Measurements from ENCODE around the gene ME1.
"Not testable (repeated sequence)": the region's sequence is repeated elsewhere in the genome, so short reads cannot be mapped to it uniquely, and the experiment has no call there.

Gene ME1

DNA sequence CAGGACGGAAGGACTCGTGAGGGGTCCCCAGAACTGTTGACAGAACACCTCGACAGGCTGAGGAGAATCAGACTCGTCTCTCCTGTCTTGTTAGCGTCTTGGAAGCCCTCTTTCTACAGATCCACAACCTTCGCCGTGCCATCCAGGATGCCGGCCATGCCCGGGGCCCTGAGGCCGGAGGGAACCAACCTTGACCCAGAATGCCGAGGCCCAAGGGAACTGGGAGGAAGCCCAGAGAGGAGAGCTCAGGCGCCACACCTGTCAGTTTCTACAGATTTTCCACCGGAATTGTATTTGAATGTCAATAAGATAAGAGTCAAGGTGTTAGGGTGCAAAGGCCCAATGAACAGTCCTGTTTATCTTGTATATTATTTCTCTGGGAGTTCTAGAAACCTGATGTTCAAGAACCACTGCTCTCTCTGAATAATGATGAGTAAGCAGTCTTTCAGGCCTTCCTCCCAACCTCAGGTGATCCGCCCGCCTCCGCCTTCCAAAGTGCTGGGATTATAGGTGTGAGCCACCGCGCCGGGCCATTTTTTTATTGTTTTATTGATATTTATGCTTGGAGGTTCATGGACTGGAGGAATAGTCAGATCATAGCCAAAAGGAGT is 799 bp upstream of the ME1 start:
- no peak for DNase-seq (ENCODE audit: low read depth in 2 of 2)

DNA sequence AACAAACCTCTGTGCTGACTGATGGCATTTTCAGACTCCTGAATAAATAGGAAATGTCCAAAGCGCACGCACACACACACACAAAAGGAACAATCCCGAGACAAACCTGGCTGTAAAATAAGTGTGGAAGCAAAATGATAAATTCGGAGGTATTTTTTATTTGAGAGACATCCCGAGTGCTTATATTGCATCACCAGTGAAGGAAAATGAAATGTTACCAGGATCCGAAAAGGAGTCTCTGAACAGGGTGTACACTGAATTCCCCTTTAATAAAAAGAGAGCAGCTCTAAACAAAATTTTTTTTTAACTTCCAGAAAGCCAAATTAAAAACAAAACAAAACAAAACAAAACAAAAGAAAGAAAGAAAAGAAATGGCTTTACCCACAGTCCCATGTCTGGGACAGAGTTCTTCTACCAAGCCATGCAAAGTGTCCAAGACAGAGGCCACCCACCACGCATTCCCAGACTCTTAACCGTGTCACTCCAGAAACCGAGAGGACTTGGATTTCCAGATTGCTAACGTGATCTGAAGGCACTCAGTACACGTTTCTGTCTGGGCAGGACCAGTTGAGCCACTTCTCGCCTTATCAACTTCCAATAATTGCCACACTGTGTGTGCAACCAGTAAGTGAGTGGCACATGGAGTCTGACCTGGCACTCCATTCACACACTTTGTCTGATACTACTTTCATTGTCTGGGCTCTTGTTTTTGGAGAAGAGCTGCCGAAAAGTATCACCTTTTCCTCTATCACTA is 817 bp downstream of the ME1 start:
- no peak for DNase-seq (ENCODE audit: low read depth in 2 of 2)

DNA sequence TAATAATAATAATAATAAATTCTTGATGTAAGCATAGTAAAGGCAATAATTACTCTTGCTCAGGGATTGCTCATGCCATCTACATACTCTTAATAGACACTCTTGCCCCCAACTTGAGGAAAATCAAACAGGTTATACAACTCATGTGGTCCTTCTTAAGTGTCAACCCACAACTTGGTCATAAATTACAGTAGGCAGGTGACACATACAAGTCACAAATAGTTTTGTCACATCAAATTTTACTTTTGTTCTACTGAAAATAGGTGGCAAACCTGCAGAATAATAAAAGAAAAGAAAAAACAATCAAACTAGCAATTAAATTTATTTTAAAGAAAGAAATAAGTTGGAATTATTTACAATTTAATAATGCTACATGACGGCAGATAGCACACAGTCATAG is 1.6 kb downstream of the ME1 start:
- no peak for DNase-seq (ENCODE audit: low read depth in 2 of 2)

DNA sequence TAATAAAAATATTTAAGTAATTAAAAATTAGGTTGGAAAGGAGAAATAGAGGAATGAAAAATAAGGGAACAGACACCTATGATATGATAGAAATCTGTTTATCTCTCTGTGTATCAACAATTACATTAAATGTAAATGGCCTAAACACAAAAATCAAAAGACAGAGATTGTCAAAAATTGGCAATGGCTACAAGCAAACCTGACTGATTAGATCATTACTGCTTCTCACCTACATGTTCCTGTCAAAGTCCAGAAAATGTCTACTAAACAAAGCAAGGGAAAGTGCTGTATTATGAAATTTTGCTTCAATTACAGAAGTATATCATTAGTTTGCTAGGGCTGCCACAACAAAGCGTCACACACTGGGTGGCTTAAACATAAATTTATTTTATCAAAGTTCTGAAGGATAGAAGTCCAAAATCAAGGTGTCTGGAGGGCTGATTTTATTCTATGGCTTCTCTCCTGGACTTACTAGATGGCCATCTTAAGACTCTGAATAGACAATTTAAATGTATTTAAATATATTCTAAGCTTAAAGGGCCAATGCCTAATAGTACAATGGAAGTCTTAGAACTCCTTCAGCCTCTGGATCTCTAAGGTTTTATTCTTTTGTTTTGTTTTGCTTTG is 6.3 kb downstream of the ME1 start:
- no peak for DNase-seq (ENCODE audit: low read depth in 2 of 2)

DNA sequence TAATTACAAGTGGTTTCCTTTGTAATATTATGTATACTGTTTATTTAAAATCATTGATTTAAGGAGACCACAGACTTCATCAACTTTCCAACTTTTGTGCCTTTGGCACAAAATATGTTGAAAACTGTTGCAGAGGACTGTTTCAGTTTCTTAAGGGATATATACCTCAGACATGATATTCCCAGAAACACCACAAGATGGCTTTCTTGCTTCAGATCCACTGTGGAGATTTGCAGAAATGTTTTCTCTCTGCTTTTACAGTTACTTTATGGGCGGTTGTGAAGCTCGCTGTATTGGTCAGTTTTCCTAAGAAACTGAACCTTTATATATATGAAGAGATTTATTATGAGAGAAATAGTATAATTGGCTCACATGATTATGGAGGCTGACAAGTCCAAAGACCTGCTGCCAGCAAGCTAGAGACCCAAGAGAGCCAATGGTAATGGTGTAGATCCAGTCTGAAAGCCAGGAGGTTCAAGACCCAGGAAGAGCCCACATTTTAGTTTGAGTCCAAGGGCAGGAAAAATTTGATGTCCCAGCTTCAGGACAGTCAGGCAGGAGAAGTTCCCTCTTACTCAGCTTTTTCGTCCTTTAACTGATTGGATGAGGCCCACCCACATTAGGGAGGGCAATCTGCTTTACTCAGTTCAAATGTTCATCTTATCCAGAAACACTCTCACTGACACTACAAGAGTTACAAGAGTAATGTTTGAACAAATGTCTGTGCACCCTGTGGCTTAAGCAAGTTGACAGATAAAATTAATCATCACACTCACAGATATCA is 12.8 kb downstream of the ME1 start:
- no peak for DNase-seq (ENCODE audit: low read depth in 2 of 2)

DNA sequence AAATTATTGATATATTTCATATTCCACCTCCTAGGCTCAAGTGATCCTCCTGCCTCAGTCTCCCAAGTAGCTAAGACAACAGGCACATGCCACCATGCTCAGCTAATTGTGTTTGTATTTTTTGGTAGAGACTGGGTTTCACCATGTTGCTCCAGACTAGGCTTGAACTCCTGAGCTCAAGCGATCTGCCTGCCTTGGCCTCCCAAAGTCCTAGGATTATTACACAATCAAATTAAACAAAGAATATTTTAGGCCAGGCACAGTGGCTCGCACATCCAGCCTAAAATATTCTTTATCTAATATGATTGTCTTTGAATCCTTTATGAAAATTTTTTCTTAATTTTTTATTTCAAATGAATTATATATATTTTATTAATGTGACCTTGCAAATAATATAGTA is 17.8 kb downstream of the ME1 start:
- no peak for DNase-seq (ENCODE audit: low read depth in 2 of 2)

DNA sequence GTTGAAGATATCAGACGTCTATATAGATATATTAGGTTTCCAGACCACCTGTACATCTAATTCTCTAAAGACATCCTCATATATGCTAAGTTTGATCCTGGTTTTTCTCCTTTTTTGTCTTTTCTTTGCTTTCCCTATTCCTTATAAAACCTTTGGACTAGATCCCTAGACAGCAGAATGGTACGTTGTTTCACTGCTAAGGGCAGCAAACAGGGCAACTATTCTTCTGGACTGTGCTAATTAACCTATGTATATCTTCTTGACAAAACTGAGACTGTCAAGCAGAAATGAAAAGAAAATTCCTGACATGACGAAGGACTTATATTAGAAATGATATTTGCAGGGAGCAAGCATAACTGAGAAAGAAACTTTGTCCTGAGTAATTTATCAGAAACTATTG is 19.1 kb downstream of the ME1 start:
- DNase-seq (ENCODE audit: low read depth in 2 of 2): no peak

DNA sequence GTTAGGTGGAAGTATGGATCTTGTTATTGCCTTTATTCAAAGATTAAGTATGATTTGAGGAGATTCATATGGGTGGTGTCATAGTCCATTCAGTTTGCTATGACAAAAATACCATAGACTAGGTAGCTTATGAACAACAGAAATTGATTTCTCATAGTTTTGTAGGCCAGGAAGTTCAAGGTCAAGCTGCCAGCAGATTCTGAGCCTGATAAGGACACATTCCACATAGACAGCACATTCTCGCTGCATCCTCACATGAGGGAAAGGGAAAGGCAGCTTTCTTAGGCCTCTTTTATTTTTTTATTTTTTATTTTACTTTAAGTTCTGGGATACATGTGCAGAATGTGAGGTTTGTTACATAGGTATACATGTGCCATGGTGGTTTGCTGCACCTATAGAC is 27.7 kb downstream of the ME1 start:
- no peak for DNase-seq (ENCODE audit: low read depth in 2 of 2)

DNA sequence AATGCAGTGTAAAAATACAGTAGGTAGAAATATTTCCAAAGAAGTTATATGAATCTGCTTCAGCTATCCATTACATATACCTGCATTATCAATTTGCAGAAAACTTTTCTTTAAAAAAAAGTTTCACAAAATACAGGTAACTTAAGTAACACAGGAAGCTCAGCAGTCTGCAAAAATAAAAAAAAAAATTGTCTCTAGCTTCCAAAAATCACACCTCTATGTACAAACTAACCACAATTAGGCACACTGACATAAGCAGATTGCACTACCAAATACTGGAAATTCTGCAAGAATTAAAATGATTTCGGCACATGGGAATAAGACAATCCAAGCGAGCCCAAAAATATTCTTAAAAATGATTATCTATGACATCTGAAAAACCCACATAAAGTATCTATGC is 41.2 kb downstream of the ME1 start:
- DNase-seq (ENCODE audit: low read depth in 2 of 2): no peak

DNA sequence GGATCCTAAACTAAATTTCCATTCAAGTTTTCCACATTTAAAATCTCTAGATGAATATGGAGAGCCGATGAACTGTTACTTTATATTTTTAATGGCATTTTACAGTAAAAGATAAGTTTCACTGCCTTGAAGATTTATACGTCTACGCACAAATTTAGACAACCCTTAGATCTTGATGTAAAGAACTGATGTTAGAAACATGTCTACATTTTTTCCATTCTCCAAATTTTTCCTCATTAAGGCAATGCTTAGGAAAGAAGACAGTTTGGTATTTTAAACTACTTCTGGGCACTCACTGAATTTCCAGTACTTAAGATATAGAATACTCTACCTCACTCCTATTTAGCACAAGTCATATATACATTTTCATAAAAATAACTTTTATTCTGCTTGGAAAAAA is 45.4 kb downstream of the ME1 start:
- DNase-seq (ENCODE audit: low read depth in 2 of 2): no peak

DNA sequence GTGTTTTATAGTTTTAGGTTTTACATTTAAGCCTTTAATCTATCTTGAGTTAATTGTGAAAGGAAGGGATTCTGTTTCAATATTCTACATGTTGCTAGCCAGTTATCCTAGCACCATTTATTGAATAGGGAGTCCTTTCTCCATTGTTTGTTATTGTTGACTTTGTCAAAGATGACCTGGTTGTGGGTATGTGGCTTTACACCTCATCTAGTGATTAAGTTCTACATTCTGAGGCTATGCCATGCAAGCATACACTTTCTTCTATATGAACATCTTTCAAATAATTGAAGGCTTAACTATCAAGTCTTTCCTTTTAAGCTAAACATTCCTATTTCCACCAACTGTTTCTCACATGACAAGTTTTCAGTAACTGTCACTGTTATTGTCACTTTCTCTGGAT is 46.1 kb downstream of the ME1 start:
- DNase-seq (ENCODE audit: low read depth in 2 of 2): no peak

DNA sequence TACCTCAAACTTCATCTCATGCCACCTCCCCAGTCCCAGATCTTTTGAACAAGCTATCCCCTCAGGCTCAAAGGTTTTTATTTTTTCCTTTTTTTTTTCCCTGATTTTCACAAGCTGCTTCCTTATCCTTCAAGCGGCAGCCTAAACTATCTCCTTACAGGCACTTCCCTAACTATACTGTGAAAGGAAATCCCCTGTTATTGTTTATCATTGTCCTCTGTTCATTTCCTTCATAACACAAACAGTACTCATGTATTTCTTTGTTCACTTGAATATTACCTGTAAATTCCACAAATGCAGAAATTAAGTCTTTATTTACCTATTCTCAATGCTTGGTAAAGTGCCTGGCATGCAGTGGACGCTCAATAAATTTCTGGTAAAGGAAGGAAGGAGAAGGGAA is 48.9 kb downstream of the ME1 start:
- DNase-seq (ENCODE audit: low read depth in 2 of 2): no peak

DNA sequence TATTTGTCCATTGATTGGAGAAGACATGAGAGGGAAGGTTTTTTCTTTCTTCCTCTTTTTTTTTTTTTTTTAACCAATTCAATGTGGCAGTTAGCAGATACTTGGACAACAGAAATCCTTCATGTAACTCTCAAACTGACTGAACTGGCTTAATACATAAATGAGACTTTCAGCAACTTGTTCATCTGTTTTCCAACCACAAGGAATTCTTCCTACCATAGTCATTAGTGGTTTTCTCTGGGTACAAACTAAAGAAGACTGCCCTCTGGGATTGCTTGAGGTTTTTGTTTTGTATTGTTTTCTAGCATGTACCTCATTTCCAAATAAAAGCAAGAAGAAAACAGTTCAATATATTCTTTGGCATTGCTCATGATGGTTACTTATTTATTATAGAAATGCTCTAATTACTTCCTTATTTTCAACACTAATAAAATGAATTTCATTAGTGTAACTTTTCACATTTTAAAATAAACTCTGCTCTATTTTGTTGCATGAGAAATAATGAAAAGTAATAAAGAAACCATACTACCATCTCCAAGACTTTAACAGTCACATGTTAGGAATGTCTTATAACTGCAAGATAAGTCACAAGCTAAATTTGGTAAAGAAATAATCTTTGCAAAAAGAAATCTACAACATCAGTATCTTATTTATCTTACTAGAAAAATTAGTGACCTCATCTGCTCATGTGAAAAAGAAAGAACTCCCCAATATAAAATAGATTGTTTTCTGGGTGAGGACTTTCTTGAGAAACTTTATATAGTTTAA is 52.0 kb downstream of the ME1 start:
- DNase-seq (ENCODE audit: low read depth in 2 of 2): no peak

DNA sequence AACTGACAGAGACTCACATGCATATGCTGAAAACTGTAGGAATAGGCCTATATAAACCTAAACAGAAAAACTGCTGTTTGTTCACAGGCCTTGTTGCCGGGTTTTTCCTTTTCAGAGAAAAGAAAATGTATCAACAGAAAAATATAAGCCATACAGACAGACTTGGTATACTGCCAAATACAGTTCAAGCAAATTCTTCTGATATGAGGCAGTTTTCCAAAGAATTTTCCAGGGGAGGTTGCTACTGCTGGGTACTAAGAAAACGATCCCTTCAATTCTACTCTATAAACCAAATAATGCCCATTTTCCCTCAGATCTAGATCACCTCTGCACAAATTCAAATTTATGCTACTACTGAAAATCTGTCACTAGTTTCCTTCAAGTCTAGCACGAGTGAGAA is 59.4 kb downstream of the ME1 start:
- DNase-seq (ENCODE audit: low read depth in 2 of 2): no peak

DNA sequence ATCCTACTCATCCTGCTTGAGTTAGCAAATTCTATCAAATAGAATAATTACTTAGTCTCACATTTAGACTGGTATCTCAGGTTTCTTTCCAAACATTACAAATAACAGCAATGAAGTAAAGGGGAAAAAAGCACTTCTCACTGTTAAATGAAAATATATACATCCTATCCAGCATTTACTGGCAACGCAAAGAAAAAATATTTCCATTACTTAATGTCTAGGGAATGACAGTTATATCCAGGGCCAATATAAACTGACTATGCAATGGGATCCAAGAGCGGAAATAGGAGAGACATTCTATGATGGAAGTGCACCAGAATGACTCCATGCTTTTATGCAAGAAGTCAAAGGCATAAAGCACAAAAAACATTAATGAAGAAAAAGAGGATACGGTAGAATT is 60.3 kb downstream of the ME1 start:
- no peak for DNase-seq (ENCODE audit: low read depth in 2 of 2)

DNA sequence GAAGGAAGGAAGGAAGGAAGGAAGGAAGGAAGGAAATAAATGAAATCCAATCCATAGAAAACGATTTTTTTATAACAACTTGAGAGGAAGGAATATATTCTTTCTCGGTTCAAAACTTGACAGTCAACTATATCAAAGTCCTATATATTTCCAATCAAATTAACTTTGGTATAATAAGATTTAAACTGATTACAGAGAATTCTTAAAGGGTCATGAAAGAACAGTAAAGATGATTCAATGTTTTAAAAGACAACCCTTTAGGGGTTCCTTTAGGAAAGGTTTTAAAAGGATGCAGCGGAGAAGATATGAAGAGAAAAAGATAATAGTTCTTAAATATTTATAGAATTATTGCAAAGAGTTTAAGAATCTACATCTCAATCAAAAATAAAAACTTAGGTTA is 61.2 kb downstream of the ME1 start:
- DNase-seq (ENCODE audit: low read depth in 2 of 2): no peak

DNA sequence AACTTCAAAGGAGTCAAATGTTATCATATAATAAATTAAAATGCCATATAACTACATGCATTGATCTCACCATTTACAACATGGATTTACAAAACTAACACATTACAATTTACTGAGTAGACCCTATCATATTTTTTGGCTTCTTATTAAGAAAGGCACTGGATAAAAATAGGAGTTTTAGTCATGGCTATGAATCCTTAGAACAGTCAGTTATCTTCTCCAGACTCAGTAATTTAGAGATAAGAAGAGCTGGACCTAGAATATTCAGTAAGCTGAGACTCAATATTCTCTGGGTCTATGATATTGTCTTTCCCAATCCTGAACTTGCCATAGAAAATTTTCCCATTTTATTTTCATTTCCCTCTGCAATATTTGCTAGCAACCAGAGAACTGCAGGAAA is 62.3 kb downstream of the ME1 start:
- no peak for DNase-seq (ENCODE audit: low read depth in 2 of 2)

DNA sequence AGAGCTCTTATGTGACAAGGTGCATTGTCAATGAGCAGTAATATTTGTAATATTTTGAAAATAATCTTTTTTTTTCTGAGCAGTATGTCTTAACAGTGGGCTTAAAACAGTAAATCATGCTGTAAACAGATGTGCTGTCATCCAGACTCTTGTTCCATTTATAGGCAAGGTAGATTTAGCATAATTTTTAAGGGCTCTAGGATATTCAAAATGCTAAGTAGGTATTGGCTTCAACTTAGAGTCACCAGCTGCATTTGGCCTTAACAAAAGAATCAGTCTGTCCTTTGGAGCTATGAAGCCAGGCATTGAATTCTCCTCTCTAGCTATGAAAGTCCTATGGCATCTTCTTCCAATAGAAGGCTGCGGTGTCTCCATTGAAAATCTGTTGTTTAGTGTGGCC is 63.7 kb downstream of the ME1 start:
- DNase-seq (ENCODE audit: low read depth in 2 of 2): no peak

DNA sequence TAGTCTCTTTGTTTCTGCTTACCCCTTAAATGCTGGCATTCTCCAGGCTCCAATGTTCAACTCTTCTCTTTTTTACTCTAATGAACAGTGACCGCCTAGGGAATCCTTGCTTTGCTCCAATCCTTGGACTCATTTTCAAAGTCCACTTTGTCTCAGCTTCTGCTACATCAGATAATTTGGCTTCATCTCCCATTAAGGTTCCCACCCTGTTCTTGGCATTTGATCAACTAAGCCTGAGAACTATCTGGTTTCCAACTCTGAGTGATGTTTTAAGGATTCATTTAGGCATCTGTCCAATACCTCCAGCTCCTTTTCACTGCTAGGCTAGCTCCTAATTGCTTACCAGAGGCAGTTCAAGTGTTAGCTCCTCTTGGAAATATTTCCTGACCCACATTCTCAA is 64.9 kb downstream of the ME1 start:
- no peak for DNase-seq (ENCODE audit: low read depth in 2 of 2)

DNA sequence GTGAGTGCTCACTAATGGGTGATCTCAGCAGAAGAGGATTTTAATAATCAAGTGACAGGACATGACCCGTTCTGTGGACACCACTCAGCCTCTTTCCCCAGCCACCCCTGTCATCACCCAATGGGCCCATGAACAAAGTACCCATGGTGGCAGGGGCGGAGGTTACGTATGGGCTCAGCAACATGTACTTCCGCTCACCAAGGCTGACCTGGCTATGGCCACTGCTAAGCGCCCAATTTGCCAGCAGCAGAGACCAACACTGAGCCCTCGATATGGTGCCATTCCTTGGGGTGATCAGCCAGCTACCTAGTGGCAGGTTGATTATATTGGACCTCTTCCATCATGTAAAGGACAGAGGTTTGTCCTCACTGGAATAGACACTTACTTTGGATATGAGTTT is 68.5 kb downstream of the ME1 start:
- not testable (repeated sequence) for DNase-seq (ENCODE audit: low read depth in 2 of 2)

DNA sequence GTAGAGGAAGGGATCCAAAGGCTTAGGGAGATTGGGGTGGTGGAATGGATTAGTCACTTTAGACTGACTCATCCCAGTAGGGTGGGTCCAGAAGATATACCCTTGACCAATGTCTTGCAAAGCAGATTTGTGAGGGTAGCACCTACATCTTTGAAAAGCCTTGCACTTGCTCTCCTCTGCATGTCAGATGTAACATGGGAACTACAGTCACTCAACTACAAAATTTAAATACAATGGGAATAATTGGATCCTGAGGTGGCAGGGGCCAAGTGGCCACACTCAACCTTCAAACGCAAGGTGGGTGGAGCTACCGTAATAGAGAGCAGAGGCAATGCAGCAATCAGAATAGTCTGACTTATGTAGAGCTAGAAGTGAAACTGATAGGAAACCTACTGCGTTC is 71.2 kb downstream of the ME1 start:
- DNase-seq (ENCODE audit: low read depth in 2 of 2): no peak

DNA sequence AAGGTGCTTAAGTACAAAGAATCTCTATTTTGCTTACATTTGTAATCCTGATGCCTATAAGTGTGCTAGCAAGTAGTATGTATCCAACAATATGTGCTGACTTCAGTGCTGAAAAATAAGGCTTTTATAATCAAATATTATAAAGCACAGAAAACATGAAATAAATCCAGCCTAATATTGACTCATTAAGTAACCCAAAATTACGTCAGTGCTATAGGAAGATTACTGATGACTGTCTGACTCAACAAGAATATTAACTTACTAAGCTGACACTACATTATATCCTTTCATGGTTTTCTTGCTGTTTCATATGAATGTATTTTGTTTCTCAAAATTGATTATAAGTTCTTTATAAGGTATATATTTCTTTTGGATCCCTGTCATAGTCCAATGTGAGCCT is 76.1 kb downstream of the ME1 start:
- no peak for DNase-seq (ENCODE audit: low read depth in 2 of 2)
